Measurements from ENCODE around the gene PHTF2. TPM values are rescaled to one million over a fixed set of nuclear protein-coding genes. Genes with fewer than 3 reads are reported as not detected.
A peak's percentile ranks its signal among the peaks of the same experiment; 100 is the strongest.

The PHTF2 gene
- polyA plus RNA-seq, 3 donors: 10.1 to 34.3 (median 10.3) TPM

DNA sequence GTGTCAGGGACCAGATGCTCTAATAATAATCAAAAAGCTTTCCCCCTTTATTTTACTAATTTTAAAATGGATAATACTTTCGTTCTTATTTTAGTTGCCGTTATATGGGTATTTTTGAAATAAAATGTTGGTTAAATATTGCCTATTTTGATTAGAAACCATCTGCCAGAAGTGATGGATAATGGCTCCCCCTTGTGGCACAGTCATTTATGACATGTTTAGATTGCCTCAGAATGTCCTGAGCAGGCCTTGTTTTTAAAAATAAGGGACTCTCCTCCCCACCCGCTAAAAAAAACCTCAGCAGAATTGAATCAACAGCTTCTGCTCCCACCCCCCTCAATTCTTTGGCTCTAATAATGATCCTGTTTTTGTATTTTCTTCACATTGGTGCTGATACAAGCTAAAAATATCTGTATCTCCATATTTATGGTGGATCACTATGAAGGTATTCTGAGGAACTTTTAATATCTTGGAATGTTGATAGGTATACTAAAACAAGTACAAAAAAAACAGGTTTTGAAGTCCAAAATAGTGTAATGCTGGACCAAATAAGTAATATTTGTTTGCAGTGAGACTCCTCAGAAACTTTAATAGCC lies 39.2 kb upstream of the PHTF2 start:
- intact Hi-C loops (cut with micrococcal nuclease): loop anchor here (5.0 kb wide), 2 partner anchors 102 to 107 kb away; no protein-coding TSS in a partner anchor
- Histone ChIP-seq H3K79me2 (ENCODE audit: insufficient read depth, low read length) (peaks cover 100% of the 10 kb centered on the region), H3K4me1 (ENCODE audit: control insufficient read depth in 1 of 2, insufficient read depth in 2 of 2, low read length in 2 of 2) (no peaks in the 10 kb centered on the region), H3K36me3 (replicated peaks in 1 of 2; ENCODE audit: control insufficient read depth in 1 of 2, insufficient read depth in 2 of 2, low read length in 2 of 2) (peaks cover 3 to 39% of the 10 kb centered on the region in 2 donors), H3K27me3 (ENCODE audit: control insufficient read depth in 2 of 2, insufficient read depth in 2 of 2, low read length in 2 of 2) (no peaks in the 10 kb centered on the region), H3K9me3 (replicated peaks in 1 of 2; ENCODE audit: control insufficient read depth in 1 of 2, insufficient read depth in 1 of 2, low read length in 2 of 2) (no peaks in the 10 kb centered on the region), H2AFZ (ENCODE audit: insufficient read depth, low read depth, low read length, poor library complexity, severe bottlenecking) (no peak overlapping the region), H4K20me1 (ENCODE audit: insufficient read depth, low read length) (peaks cover 73% of the 10 kb centered on the region), H3K4me3 (replicated peaks in 1 of 3; ENCODE audit: low read depth in 2 of 3, low read length in 3 of 3) (no peak overlapping the region), H3K4me2 (replicated peaks; ENCODE audit: extremely low read depth, low read length, poor library complexity, severe bottlenecking) (no peak overlapping the region), H3K9ac (ENCODE audit: insufficient read depth, low read length, poor library complexity, severe bottlenecking) (no peak overlapping the region), H3K27ac (ENCODE audit: low read depth in 1 of 2, low read length in 2 of 2) (peak overlapping the region in 1 of 2 donors; percentile 48)
- Mint-ChIP-seq H3K4me1 (peaks cover 12% of the 10 kb centered on the region), H3K27me3 (ENCODE audit: low read depth in 3 of 3) (no peaks in the 10 kb centered on the region), H3K36me3 (peaks cover 7 to 9% of the 10 kb centered on the region in 2 donors), H3K9me3 (peaks cover 0 to 2% (median 0%) of the 10 kb centered on the region in 7 donors), H3K27ac (peak overlapping the region in 1 of 7 donors; percentile 37), H3K4me3 (no peak overlapping the region)
- TF ChIP-seq, protein P1, sequence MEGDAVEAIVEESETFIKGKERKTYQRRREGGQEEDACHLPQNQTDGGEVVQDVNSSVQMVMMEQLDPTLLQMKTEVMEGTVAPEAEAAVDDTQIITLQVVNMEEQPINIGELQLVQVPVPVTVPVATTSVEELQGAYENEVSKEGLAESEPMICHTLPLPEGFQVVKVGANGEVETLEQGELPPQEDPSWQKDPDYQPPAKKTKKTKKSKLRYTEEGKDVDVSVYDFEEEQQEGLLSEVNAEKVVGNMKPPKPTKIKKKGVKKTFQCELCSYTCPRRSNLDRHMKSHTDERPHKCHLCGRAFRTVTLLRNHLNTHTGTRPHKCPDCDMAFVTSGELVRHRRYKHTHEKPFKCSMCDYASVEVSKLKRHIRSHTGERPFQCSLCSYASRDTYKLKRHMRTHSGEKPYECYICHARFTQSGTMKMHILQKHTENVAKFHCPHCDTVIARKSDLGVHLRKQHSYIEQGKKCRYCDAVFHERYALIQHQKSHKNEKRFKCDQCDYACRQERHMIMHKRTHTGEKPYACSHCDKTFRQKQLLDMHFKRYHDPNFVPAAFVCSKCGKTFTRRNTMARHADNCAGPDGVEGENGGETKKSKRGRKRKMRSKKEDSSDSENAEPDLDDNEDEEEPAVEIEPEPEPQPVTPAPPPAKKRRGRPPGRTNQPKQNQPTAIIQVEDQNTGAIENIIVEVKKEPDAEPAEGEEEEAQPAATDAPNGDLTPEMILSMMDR (IDR thresholded peaks at IDR 0.05): peak; percentile 84
- peak; percentile 60 to 74 (median 67) for DNase-seq
- no CpG with 5 or more reads among the region's 3 CpGs for WGBS (ENCODE audit: insufficient coverage)

DNA sequence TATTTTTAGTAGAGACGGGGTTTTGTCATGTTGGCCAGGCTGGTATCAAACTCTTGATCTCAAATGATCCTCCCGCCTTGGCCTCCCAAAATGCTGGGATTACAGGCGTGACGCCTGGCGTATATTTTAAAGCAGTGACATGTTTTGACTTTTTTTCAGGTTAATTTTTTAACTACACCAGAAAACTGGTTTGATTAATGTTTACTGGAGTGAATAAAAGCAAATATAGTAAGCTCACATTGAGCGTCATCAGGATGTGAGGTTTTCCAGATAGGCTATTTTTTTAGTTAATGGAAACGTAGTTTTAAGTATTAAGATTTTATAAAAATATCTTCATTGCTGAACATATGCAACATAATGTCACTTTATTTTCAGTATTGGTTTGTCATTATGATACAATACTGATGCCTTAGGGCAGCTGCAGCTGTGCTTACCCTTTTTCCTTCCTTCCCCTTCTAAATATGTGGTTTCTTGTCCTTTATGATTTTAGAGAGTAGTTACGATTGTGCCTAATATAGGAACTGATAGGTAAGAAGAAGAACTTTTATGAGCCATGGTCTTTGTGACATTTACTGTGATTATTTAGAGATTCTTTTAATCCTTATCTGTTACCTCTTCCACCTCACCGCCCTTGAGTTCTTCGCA lies 37.6 kb upstream of the PHTF2 start:
- H3K9me3 ChIP-seq (replicated peaks in 1 of 2; ENCODE audit: control insufficient read depth in 1 of 2, insufficient read depth in 1 of 2, low read length in 2 of 2): no peaks in the 10 kb centered on the region
- Mint-ChIP-seq H3K4me1 (peaks cover 14% of the 10 kb centered on the region), H3K9me3 (no peaks in the 10 kb centered on the region), H3K36me3 (peaks cover 9 to 10% of the 10 kb centered on the region in 2 donors), H3K4me3 (no peak overlapping the region), H3K27ac (peak overlapping the region in 3 of 7 donors; percentile 39 to 46 (median 44)), H3K27me3 (ENCODE audit: low read depth in 3 of 3) (no peaks in the 10 kb centered on the region)
- WGBS (ENCODE audit: insufficient coverage): 83% methylated on average over 1 of the region's 10 CpGs
- H3K27ac ChIP-seq (ENCODE audit: low read depth in 1 of 2, low read length in 2 of 2): no peak overlapping the region
- intact Hi-C loops (cut with micrococcal nuclease): no loop called here
- no peaks in the 10 kb centered on the region for H3K4me1 ChIP-seq (ENCODE audit: control insufficient read depth in 1 of 2, insufficient read depth in 2 of 2, low read length in 2 of 2)
- H3K4me2 ChIP-seq (replicated peaks; ENCODE audit: extremely low read depth, low read length, poor library complexity, severe bottlenecking): no peak overlapping the region
- peaks cover 98% of the 10 kb centered on the region for H3K79me2 ChIP-seq (ENCODE audit: insufficient read depth, low read length)
- H2AFZ ChIP-seq (ENCODE audit: insufficient read depth, low read depth, low read length, poor library complexity, severe bottlenecking): no peak overlapping the region
- H3K9ac ChIP-seq (ENCODE audit: insufficient read depth, low read length, poor library complexity, severe bottlenecking): no peak overlapping the region
- no peaks in the 10 kb centered on the region for H3K27me3 ChIP-seq (ENCODE audit: control insufficient read depth in 2 of 2, insufficient read depth in 2 of 2, low read length in 2 of 2)
- H3K36me3 ChIP-seq (replicated peaks in 1 of 2; ENCODE audit: control insufficient read depth in 1 of 2, insufficient read depth in 2 of 2, low read length in 2 of 2): peaks cover 0 to 32% of the 10 kb centered on the region in 2 donors
- no peak for DNase-seq
- H4K20me1 ChIP-seq (ENCODE audit: insufficient read depth, low read length): peaks cover 85% of the 10 kb centered on the region
- TF ChIP-seq, protein P1 (IDR thresholded peaks at IDR 0.05): no peak
- H3K4me3 ChIP-seq (replicated peaks in 1 of 3; ENCODE audit: low read depth in 2 of 3, low read length in 3 of 3): no peak overlapping the region

Measured in CD14-positive monocyte (primary cell).